HG02623 (cell line): ENCODE measurements around the gene TLR8.
"Not testable (repeated sequence)": the region's sequence is repeated elsewhere in the genome, so short reads cannot be mapped to it uniquely, and the experiment has no call there.

Experiments used
- ATAC-seq: cut with Tn5 transposase; IDR thresholded peaks from one replicate; pipeline ENCODE4 v1.9.1; 2021; ENCODE audit warnings: moderate library complexity; ENCODE audit not compliant: unreplicated experiment

Gene TLR8

DNA sequence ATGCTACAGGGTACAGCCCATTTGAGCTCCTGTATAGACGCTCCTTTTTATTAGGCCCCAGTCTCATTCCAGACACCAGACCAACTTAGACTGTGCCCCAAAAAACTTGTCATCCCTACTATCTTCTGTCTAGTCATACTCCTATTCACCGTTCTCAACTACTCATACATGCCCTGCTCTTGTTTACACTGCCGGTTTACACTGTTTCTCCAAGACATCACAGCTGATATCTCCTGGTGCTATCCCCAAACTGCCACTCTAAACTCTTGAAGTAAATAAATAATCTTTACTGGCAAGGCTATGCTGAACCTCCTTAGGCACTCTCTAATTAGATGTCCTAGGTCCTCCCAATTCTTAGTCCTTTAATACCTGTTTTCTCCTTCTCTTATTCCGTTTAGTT lies 38.0 kb downstream of the TLR8 start:
- not testable (repeated sequence) for ATAC-seq

- ATAC-seq: no peak
Measured at GRCh38 chrX:12945494-12945893, 39.1 kb downstream of the TLR8 start.

DNA sequence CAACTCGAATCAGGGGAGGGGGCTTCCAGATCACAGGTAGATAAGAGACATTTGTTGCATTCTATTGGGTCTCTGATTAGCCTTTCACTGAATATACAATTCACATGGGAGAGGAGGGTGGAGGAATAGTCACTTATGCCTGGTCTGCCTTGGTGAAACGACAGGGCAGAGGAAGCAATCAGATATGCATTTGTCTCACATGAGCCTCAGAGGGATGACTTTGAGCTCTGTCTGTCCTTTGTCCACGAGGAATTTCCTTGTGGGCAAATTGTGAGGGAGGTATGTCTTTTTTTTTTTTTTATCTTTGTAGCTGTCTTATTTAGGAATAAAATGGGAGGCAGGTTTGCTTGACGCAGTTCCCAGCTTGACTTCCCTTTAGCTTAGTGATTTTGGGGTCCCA lies 40.0 kb downstream of the TLR8 start:
- no peak for ATAC-seq

DNA sequence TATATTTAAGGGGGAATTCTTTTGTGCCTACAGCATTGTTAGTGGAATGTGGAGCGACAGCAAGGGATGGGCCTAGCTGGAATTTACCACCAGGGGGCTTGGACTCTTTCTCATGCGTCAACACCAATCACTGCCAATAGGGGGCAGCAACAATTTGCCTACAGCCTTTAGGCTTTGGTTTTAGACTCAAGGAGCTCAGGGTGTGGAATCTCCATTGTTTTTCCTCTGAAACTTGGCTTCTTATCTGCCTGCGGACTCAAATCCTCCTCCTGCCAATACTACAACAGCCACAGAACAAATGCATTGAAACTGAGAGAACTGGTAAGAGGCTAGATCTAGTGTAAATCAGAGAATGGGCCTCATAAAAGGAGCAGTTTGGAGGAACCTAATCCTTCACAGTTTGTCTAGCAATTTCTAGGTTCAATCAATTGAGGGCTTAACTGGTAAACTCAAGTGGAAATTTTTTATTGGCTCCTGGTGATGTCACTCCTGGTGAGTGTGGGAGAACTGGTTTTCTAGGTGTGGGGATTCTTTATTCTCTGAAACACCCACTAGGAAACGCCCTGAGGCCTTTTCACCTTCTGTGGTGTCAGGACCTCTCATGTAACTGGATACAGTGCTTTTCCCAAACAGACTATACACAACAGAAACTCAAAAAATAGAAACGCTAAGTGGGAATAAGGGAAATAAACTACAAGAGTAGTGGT lies 40.6 kb downstream of the TLR8 start:
- ATAC-seq: no peak

DNA sequence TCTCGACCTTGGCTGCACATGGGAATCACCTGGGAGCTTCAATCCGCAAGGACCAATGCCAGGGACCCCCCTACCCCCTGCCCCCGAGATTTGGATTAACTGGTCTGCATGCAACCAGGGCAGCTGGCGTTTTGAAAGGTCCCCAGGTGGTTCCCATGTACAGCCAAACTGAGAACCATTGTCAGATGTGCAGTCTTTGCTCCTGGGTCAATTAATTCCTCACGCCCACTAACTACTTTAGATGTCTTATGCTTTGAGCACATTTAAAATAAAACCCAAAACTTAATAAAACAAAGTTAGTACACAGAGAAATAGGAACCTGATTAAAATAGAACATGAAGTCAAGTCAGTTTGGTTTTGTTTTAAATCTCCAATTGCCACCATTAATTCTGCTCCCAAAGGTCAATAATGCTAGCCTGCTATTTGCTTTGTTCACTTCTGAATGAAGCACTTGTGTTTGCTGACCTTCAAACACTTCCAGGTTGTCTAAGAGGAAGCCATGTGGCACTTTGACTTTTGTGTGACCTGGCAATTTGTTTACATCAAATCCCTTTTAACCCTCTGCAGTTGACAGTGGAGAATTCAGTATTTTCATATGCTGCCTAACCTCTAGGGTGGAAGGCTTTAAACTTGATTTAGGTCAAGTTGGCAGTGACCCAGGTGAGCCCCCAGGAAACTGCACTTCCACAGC lies 41.3 kb downstream of the TLR8 start:
- no peak for ATAC-seq

DNA sequence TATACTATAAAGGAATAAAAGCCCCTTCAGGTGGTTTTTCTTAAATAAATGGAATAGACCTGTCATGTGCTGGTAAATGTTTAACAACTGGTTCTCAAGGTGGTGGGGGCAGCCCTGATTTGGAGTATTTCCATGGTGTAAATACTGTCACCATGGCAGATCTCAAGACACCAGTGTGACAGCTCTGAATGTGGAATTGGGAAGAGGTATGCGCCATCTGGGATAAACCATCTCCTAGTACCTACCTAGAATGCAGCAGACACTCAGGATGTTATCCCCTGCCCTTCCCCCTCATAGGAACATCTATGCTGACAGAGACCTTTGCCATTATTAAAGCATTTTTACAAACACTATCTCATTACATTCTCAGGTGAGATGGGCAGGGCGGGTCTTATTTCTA lies 42.1 kb downstream of the TLR8 start:
- no peak for ATAC-seq

- ATAC-seq: no peak
Measured at GRCh38 chrX:12949205-12949926, 42.9 kb downstream of the TLR8 start.

DNA sequence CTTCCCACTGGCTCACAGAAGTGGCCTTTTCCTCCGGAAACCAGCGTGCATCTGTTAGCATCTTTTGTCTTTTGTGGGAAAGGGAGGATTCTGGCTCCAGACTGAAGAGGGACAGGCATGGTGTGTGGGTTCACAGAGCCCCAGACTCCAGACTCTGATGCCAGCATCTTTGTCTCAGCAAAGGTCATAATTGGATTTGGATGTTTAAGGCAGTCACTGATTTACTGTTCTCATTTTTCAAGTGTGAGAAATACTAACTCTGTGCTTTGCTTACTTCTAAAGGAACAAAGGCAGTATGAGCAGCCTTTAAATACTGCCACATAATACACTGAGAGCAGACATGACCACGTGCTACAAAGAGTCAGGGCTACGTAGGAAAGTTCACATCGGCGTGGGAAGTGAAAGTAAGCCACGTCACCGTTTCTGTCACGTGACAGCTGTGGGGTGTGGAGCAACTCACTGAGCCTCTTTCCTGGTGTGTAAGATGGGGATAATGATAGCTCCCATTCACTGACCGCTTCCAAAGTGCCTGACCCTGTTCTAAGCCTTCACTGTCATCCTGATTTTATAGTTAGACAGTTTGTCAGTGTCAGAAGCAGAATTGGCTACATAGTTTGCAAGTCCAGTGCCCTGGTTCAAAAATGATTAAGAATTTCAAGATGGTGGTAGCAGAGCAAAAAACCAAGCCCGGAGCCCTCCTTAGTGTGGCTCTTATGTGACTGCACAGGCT lies 43.7 kb downstream of the TLR8 start:
- ATAC-seq: peak; percentile 45

DNA sequence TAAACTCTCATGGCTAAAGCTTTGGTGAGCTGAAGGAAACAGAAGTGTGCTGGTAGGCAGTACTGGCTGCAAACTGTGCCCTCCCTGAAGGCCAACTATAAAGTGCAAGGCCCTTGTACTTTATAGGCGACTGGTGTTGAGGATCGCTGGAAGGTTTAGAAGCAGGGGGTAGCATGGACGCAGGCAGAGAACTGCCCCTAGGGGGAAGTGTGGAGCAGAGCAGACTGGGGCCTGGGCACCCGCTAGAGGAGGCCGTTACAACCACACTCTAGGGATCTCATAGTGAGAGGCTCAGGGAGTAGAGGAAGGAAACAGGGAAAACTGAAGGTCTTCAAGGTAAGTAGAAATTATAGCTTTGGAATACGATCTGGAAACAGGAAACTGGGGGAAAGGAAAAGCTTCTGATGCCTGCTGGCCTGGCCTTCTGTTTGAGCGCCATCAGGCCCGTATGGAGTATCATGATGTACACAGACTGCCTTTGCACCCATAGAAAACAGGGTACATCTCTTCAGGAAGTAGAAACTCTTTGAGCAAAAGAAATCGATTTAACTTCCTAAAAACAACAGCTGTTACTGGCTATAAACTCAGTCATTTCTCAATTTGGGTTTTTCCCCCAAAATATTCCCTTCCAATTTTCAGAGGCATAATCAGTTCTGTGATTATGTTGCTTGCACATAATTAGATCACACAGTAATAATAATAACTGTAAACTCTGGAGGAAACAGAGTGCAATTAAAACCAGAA lies 44.6 kb downstream of the TLR8 start:
- ATAC-seq: peak; percentile 56

- ATAC-seq: no peak
Measured at GRCh38 chrX:12951595-12951975, 45.2 kb downstream of the TLR8 start.

DNA sequence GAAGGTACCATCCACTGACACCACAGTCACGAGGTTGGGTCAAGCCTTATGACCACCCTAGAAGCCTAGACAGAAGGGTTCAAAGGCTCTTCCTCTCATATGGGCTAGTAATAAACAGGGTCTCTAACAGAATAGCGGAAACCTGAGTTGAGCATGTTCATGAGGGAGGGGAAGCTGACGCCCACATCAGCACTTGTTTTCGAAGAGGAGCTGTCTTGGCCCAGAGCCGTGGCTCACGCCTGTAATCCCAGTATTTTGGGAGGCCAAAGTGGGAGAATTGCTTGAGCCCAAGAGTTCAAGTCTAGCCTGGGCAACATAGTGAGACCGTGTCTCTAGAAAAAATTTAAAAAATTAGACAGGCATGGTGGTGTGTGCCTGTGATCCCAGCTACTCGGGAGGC lies 47.0 kb downstream of the TLR8 start:
- no peak for ATAC-seq

DNA sequence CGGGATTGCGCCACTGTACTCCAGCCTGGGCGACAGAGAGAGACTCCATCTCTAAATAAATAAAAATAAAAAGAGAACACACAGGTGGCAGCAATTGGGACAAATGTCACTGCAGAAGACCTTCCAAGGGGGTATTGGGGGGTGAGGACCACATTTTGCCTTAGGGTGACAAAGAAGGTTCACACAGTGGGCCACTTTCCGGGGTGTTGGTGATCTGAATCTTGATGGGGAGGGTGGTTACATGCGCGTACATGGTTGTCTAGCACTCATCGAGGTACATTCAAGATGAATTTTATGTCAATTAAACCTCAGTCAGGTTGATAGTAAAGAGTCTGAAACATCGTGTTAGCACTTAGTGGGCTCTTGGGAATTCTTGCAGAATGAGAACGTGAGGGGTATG lies 48.0 kb downstream of the TLR8 start:
- ATAC-seq: no peak

DNA sequence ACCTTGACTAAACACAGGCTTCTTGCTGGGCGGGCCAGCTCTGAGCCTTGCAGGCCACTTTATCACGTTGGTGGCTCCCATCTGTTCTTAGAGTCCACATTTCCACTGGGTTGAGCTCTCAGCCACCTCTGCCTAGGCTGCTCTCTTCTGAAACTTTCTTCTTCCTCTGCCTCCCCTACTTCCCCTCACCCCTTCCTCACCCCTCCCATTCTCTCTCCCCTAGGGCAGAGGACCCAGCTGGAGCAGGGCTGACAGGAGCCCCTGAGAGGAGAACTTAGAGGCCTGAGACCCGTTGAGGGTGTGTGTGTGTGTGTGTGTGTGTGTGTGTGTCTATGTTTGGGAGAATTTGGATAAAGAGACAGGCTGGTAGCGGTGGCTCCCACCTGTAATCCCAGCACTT lies 48.6 kb downstream of the TLR8 start:
- no peak for ATAC-seq

- ATAC-seq: peak; percentile 40
Measured at GRCh38 chrX:12955882-12956703, 49.7 kb downstream of the TLR8 start.

- ATAC-seq: peak; percentile 72
Measured at GRCh38 chrX:12956704-12957534, 50.5 kb downstream of the TLR8 start.

DNA sequence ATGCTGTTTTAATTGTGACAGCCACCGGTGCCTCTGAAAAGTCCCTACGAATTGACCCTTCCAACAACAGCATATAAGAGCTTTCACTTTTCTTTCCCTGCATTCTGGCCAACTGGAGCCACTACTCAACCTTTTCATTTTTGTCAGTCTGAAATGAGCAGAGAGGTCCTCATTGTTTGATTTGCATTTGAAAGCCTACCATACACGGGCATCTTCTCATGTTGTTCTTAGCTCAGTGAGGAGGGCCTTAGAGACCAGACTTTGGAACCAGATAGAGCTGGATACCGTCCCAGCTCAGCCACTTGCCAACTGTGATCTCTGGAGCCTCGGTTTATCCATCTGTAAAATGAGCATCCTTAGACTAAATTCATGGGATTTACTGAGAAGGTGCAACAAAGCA lies 51.6 kb downstream of the TLR8 start:
- ATAC-seq: no peak

GRCh38 chrX:12958461-12958860 lies 52.0 kb downstream of the TLR8 start:
- no peak for ATAC-seq

- ATAC-seq: no peak
Measured at GRCh38 chrX:12961196-12961718, 54.8 kb downstream of the TLR8 start.

DNA sequence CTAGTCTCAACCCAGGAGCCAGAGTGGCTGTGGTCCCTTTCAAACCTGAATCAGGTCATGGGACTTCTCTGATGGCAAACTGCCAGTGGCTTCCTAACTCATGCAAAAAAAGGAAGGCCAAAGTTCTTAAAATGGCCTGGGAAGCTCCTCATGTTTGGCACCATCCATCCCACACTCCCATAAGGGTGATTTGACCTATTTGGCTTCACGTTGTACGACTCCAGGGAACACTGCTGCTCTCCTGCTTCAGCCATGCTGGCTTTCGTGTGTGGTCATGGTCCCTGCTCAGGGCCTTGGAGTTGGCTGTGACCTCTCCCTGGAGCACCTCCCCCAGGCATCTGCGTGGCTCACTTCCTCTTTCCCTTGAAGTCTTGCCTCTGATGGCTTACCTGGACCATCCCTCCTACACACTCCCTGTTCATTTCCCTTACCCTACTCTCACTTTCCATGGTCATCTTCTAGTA lies 55.7 kb downstream of the TLR8 start:
- ATAC-seq: no peak
